GM21825 (cell line): Measurements from ENCODE around the gene DPH7.
"Not testable (repeated sequence)": the region's sequence is repeated elsewhere in the genome, so short reads cannot be mapped to it uniquely, and the experiment has no call there.

Source experiments
- ATAC-seq: cut with Tn5 transposase; IDR thresholded peaks from one replicate; pipeline ENCODE4 v1.9.1; 2021; ENCODE audit warnings: mild to moderate bottlenecking, moderate library complexity; ENCODE audit not compliant: unreplicated experiment

Gene DPH7

DNA sequence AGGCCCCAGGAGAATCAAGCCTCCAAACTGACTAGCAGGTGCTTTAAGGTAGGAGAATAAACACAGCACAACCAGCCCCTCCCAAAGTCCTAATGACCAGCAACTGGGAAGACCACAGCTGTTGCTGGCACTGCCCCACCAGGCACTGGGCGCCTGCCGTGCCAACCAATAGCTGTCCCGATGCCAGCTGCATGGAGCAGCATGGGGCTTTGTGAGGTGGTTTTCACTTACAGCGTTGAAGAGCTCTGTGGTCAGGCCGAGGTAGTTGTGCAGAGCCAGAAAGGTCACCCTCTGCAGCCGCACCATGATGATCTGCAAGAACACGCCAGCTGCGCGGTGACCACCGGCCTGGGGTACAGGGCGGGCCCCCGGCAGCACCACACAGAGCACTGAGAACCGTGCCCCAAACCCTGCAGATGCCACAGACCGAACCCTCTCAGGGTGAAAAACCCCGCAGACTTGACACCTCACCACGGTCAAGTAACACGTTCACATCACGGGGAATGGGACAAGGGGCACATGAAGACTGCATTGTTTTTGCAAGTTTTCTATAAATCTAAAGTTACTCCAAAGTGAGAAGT lies 57.2 kb downstream of the DPH7 start:
- ATAC-seq = no peak

- no peak for ATAC-seq
Measured at GRCh38 chr9:137520614-137521404, 57.9 kb downstream of the DPH7 start.

DNA sequence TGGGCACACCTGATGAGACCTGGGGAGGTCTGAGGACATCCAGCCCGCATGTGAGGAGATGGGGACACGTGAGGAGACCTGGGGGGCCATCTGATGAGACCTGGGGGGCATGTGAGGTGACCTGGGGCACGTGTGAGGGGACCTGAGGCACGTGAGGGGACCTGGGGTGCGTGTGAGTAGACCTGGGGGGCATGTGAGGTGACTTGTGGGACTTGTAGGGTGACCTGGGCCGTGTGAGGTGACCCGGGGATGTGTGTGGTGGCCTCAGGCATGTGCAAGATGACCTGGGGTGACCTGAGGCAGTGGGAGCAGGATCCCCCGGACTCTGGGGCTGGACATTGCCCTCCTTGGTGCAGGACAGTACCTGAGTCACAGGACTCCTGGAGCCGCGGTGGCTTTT lies 59.2 kb downstream of the DPH7 start:
- ATAC-seq = no peak

- ATAC-seq = not testable (repeated sequence)
Measured at GRCh38 chr9:137518661-137519459, 59.9 kb downstream of the DPH7 start.

GRCh38 chr9:137516144-137516917 lies 62.4 kb downstream of the DPH7 start:
- ATAC-seq = no peak

DNA sequence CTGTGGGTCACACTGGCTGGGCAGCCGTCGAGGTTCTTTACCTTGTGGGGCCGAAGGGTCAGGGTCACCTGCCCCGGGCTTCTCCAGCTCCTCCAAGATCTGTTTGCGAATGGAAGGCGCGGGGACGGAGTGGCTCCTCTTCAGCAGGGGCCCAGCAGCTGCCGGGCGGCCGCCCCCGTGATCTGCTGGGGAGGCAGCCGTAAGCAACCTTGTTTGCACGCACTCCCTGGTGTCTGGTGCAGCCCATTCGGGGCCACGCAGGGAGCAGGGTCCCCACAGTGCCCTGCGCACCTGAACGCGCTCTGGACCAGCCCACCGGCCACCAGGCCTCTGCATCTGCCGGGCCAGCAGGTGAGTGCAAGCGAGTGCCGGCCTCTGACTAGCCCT lies 63.4 kb downstream of the DPH7 start:
- ATAC-seq = no peak

DNA sequence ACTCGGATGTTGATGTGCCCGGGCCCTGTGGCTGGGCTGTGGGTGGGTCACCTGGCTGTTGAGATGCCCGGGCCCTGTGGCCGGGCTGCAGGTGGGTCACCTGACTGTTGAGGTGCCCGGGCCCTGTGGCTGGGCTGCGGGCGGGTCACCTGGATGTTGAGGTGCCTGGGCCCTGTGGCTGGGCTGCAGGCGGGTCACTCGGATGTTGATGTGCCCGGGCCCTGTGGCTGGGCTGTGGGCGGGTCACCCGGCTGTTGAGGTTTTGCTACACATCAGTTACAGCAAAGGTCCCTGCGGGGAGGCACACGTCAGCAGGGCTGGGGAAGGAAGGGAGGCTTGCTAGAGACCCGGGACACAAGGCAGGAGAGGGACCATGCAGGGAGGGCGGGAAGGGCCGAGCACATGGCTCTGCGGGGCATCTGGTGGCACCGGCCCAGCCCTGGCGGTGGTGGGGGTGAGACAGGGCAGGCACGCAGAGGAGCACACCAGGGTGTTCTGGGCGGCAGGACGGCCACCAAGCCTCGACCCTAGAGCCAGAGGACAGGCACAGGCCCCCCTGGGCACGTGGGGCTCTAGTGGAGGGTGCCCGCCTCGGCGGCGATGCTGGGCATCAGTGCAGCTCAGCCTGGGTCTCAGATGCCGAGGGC lies 63.9 kb downstream of the DPH7 start:
- ATAC-seq = no peak

DNA sequence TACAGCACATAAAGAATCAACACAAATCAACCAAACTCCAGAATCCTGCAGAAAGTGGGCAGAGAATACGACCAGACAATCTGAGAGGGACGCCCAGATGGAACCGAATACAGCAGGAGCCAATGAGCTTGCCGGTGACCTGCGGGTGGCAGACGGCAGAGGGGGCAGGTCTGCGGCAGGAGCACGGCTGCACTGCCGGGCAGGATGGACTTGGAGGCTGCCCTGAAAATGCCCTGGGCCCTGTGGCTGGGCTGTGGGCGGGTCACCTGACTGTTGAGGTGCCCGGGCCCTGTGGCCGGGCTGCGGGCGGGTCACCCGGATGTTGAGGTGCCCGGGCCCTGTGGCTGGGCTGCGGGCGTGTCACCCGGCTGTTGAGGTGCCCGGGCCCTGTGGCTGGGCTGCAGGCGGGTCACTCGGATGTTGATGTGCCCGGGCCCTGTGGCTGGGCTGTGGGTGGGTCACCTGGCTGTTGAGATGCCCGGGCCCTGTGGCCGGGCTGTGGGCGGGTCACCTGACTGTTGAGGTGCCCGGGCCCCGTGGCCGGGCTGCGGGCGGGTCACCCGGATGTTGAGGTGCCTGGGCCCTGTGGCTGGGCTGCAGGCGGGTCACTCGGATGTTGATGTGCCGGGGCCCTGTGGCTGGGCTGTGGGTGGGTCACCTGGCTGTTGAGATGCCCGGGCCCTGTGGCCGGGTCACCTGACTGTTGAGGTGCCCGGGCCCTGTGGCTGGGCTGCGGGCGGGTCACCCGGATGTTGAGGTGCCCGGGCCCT lies 64.7 kb downstream of the DPH7 start:
- not testable (repeated sequence) for ATAC-seq

DNA sequence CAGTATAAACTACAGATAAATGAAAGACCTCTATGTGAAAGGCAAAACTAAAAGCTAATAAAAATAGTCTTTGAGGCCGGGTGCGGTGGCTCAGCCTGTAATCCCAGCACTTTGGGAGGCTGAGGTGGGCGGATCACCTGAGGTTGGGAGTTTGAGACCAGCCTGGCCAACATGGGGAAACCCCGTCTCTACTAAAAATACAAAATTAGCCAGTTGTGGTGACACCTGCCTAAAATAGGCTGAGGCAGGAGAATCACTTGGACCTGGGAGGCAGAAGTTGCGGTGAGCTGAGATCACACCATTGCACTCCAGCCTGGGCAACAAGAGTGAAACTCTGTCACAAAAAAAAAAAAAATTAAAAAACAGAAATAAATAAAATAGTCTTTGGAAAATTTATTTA lies 65.6 kb downstream of the DPH7 start:
- ATAC-seq = not testable (repeated sequence)

DNA sequence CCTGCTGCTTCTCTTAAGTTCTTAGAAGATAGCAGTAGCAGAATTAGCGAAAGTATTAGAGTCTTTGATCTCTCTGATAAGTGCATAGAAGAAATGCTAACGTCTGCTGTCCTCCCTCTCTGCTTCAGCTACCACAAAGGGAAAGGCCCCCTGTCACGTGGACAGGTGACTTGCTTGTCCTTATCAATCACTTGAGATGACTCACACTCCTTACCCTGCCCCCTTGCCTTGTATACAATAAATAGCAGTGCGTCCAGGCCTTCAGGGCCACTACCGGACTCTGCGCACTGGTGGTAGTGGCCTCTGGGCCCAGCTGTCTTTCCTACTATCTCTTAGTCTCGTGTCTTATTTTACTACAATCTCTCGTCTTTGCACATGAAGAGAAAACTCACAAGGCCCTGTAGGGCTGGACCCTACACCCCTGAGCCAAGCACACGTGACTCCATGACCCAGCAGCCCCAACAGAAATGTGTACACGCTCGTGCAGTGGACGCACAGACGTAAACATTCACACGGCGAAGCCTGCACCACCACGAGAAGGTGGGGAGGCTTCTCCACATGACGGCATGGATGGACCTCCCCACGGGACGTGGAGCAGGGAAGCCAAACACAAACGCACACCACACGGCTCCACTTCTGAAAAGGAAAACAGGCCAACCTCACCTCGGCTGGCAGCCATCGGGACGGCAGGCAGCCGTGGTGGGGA lies 66.8 kb downstream of the DPH7 start:
- no peak for ATAC-seq

DNA sequence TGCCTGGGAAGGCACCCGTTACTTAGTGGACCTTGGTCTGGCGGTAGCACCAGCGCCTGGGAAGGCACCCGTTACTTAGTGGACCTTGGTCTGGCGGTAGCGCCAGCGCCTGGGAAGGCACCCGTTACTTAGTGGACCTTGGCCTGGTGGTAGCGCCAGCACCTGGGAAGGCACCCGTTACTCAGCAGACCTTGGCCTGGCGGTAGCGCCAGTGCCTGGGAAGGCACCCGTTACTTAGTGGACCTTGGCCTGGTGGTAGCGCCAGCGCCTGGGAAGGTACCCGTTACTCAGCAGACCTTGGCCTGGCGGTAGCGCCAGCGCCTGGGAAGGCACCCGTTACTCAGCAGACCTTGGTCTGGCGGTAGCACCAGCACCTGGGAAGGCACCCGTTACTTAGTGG lies 67.6 kb downstream of the DPH7 start:
- not testable (repeated sequence) for ATAC-seq

GRCh38 chr9:137509198-137509597 lies 69.5 kb downstream of the DPH7 start:
- no peak for ATAC-seq

- ATAC-seq = no peak
Measured at GRCh38 chr9:137506702-137507171, 72.0 kb downstream of the DPH7 start.

DNA sequence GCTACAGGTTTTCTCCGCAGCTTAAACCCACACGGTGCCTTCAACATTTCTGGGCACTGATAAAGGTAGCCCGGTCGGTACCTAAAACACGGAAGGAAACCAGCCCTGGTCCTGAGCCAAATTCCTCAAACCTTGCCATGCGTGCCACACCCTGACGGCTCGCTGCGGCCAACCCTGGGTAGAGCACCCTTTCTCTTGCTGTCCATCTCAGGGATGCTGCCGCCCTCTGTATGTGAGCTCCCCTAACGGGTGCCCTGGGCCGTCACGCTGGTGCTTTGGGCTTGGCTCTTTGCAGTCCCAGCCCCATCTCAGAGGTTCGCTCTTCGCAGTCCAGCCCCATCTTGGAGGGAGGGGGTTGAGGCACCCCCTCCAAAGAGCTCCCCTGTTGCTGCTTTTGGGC lies 72.5 kb downstream of the DPH7 start:
- ATAC-seq = no peak

GRCh38 chr9:137505421-137506140 lies 73.1 kb downstream of the DPH7 start:
- no peak for ATAC-seq
